GM20000 (cell line): Measurements from ENCODE around the gene AURKB.

Experiments used
- DNase-seq: peaks from one replicate; pipeline ENCODE4 v3.0.0; 2012; ENCODE audit warnings: low spot score
- CTCF ChIP-seq: IDR thresholded peaks from 2 replicates; pipeline ENCODE4 v1.5.1; 2012; ENCODE audit warnings: mild to moderate bottlenecking, control low read depth; ENCODE audit errors: extremely low read depth, missing control alignments

The AURKB gene

GRCh38 chr17:8189041-8189710 is 21.2 kb downstream of the AURKB start:
- DNase-seq: no peak
- TF ChIP-seq CTCF: no peak

GRCh38 chr17:8188263-8188839 is 22.0 kb downstream of the AURKB start:
- no peak for TF ChIP-seq CTCF
- no peak for DNase-seq

- peak; percentile 76 for DNase-seq
- TF ChIP-seq CTCF: no peak
Observed at GRCh38 chr17:8187517-8188262, 22.7 kb downstream of the AURKB start.

GRCh38 chr17:8186787-8187516 is 23.4 kb downstream of the AURKB start:
- TF ChIP-seq CTCF: no peak
- peak; percentile 74 for DNase-seq

GRCh38 chr17:8186446-8186786 is 24.0 kb downstream of the AURKB start:
- TF ChIP-seq CTCF: no peak
- no peak for DNase-seq

- peak; percentile 67 for DNase-seq
Observed at GRCh38 chr17:8185582-8186445, 24.6 kb downstream of the AURKB start.

More at GRCh38 chr17:8185582-8186445, 24.6 kb downstream of the AURKB start:
- TF ChIP-seq CTCF: no peak
